H9 (cell line): ENCODE data around the gene CDK16. TPM values are rescaled to one million over a fixed set of nuclear protein-coding genes. Genes with fewer than 3 reads are reported as not detected.

Source experiments
- DNase-seq: peaks from one replicate; pipeline ENCODE4 v3.0.0-alpha.2; 2017
- H2AFZ ChIP-seq: one replicate; pipeline ENCODE4 v1.6.1; 2013; ENCODE audit warnings: mild to moderate bottlenecking, low read length, control low read depth, moderate library complexity
- H2AK5ac ChIP-seq: 2 replicates; pipeline ENCODE4 v1.6.1; 2013; ENCODE audit warnings: low read length, control low read depth, mixed read lengths; ENCODE audit not compliant: insufficient read length
- H2BK120ac ChIP-seq: one replicate; pipeline ENCODE4 v1.6.1; 2013; ENCODE audit warnings: low read depth, mild to moderate bottlenecking, low read length, control low read depth, inconsistent platforms; ENCODE audit not compliant: poor library complexity, severe bottlenecking
- H2BK12ac ChIP-seq: 2 replicates; pipeline ENCODE4 v1.6.1; 2013; ENCODE audit warnings: low read length, control low read depth, mixed read lengths, low read depth; ENCODE audit not compliant: insufficient read length
- H2BK15ac ChIP-seq: 2 replicates; pipeline ENCODE4 v1.6.1; 2013; ENCODE audit warnings: low read depth, low read length, control low read depth
- H2BK20ac ChIP-seq: one replicate; pipeline ENCODE4 v1.6.1; 2013; ENCODE audit warnings: low read depth, mild to moderate bottlenecking, low read length, control low read depth, inconsistent platforms; ENCODE audit not compliant: poor library complexity, severe bottlenecking
- H2BK5ac ChIP-seq: 2 replicates; pipeline ENCODE4 v1.6.1; 2013; ENCODE audit warnings: low read length, control low read depth, mixed read lengths; ENCODE audit not compliant: insufficient read length
- H3K14ac ChIP-seq: 2 replicates; pipeline ENCODE4 v1.6.1; 2013; ENCODE audit warnings: low read length, control low read depth; ENCODE audit not compliant: insufficient read depth
- H3K18ac ChIP-seq: 2 replicates; pipeline ENCODE4 v1.6.1; 2013; ENCODE audit warnings: low read depth, mild to moderate bottlenecking, mixed read lengths, low read length, control low read depth; ENCODE audit not compliant: insufficient read length
- H3K23ac ChIP-seq: 2 replicates; pipeline ENCODE4 v1.6.1; 2013; ENCODE audit warnings: low read length, control low read depth, mixed read lengths, low read depth; ENCODE audit not compliant: insufficient read length
- H3K23me2 ChIP-seq: 2 replicates; pipeline ENCODE4 v1.6.1; 2013; ENCODE audit warnings: low read depth, mild to moderate bottlenecking, mixed read lengths, low read length, control low read depth; ENCODE audit not compliant: insufficient read length, poor library complexity, severe bottlenecking
- H3K27ac ChIP-seq: 2 replicates; pipeline ENCODE4 v1.5.1; 2013; ENCODE audit warnings: low read length, control low read depth, mixed read lengths, low read depth; ENCODE audit not compliant: insufficient read length
- H3K27me3 ChIP-seq: 2 replicates; pipeline ENCODE4 v1.6.1; 2013; ENCODE audit warnings: low read length, control low read depth, inconsistent platforms; ENCODE audit not compliant: insufficient read depth
- H3K4ac ChIP-seq: 2 replicates; pipeline ENCODE4 v1.6.1; 2013; ENCODE audit warnings: low read depth, mild to moderate bottlenecking, control low read depth, inconsistent platforms, low read length, moderate library complexity
- H3K4me1 ChIP-seq: 2 replicates; pipeline ENCODE4 v1.6.1; 2013; ENCODE audit warnings: low read length, control low read depth, inconsistent platforms; ENCODE audit not compliant: insufficient read depth
- H3K4me2 ChIP-seq: 2 replicates; pipeline ENCODE4 v1.6.1; 2013; ENCODE audit warnings: low read length, control low read depth, mixed read lengths; ENCODE audit not compliant: insufficient read length, insufficient read depth
- H3K56ac ChIP-seq: 2 replicates; pipeline ENCODE4 v1.6.1; 2013; ENCODE audit warnings: low read depth, mild to moderate bottlenecking, mixed read lengths, low read length, control low read depth; ENCODE audit not compliant: insufficient read length
- H3K79me1 ChIP-seq: 2 replicates; pipeline ENCODE4 v1.6.1; 2013; ENCODE audit warnings: low read depth, mild to moderate bottlenecking, moderate library complexity, low read length, control low read depth, inconsistent platforms; ENCODE audit not compliant: insufficient read depth, poor library complexity, severe bottlenecking
- H3K79me2 ChIP-seq: 2 replicates; pipeline ENCODE4 v1.6.1; 2013; ENCODE audit warnings: low read length, control low read depth, inconsistent platforms; ENCODE audit not compliant: insufficient read depth
- H3K9ac ChIP-seq: 2 replicates; pipeline ENCODE4 v1.6.1; 2013; ENCODE audit warnings: low read length, control low read depth, mixed read lengths; ENCODE audit not compliant: insufficient read length; ENCODE audit errors: extremely low read depth
- H3K9me3 ChIP-seq: one replicate; pipeline ENCODE4 v1.6.1; 2013; ENCODE audit warnings: low read depth, low read length, inconsistent platforms; ENCODE audit not compliant: control insufficient read depth
- H3T11ph ChIP-seq: one replicate; pipeline ENCODE4 v1.6.1; 2013; ENCODE audit warnings: mild to moderate bottlenecking, low read length, control low read depth, inconsistent platforms
- H4K20me1 ChIP-seq: one replicate; pipeline ENCODE4 v1.6.1; 2013; ENCODE audit not compliant: control insufficient read depth, insufficient read length, insufficient read depth
- H4K5ac ChIP-seq: 2 replicates; pipeline ENCODE4 v1.6.1; 2013; ENCODE audit warnings: low read depth, mild to moderate bottlenecking, mixed read lengths, low read length, control low read depth; ENCODE audit not compliant: insufficient read length
- H4K8ac ChIP-seq: replicated peaks from 2 replicates; pipeline ENCODE4 v1.6.1; 2013; ENCODE audit warnings: low read length, control low read depth, mixed read lengths, low read depth; ENCODE audit not compliant: insufficient read length
- H4K91ac ChIP-seq: 2 replicates; pipeline ENCODE4 v1.6.1; 2013; ENCODE audit warnings: low read depth, mild to moderate bottlenecking, moderate library complexity, mixed read lengths, low read length, control low read depth; ENCODE audit not compliant: insufficient read length
- H3K27ac Mint-ChIP-seq, 3 experiments: 2 replicates in 2 of 3; 3 replicates in 1 of 3; pipeline ENCODE4 v1.8.0; 2020 to 2021; ENCODE audit warnings: mixed read lengths in 3 of 3, mild to moderate bottlenecking in 1 of 3, moderate library complexity in 1 of 3
- H3K27me3 Mint-ChIP-seq: 2 replicates; pipeline ENCODE4 v1.8.0; 2021; ENCODE audit warnings: low read depth, mild to moderate bottlenecking, moderate library complexity, mixed read lengths
- H3K36me3 Mint-ChIP-seq, 3 experiments: 2 replicates in 2 of 3; 3 replicates in 1 of 3; pipeline ENCODE4 v1.8.0; 2020 to 2021; ENCODE audit warnings: low read depth in 3 of 3, mixed read lengths in 3 of 3; ENCODE audit not compliant: insufficient read depth in 1 of 3
- H3K4me1 Mint-ChIP-seq, 2 experiments: 2 replicates each; pipeline ENCODE4 v1.8.0; 2020; ENCODE audit warnings: mixed read lengths in 2 of 2
- H3K4me3 Mint-ChIP-seq, 2 experiments: 2 replicates in 1 of 2; 3 replicates in 1 of 2; pipeline ENCODE4 v1.8.0; 2020 to 2021; ENCODE audit warnings: mild to moderate bottlenecking in 2 of 2, mixed read lengths in 2 of 2, moderate library complexity in 1 of 2
- H3K9me3 Mint-ChIP-seq, 2 experiments: 2 replicates in 1 of 2; 3 replicates in 1 of 2; pipeline ENCODE4 v1.8.0; 2020; ENCODE audit warnings: mild to moderate bottlenecking in 2 of 2, mixed read lengths in 2 of 2, moderate library complexity in 1 of 2
- CTCF ChIP-seq: fragments of 200-600 bp; sonication (generic); conservative IDR thresholded peaks from 3 replicates; pipeline ENCODE4 v1.8.0; 2021; ENCODE audit warnings: antibody characterized with exemption, mild to moderate bottlenecking
- WGBS: extraction: QIAGEN DNeasy Blood & Tissue Kit; methylation state at CpG from one replicate; pipeline ENCODE4 v1.1.7; 2013; ENCODE audit warnings: missing lambda C conversion rate, low lambda C conversion rate, mixed read lengths; ENCODE audit not compliant: insufficient read length; ENCODE audit errors: extremely low coverage; 5-methylcytosine and 5-hydroxymethylcytosine counted together
- total RNA-seq: library from RNA; stranded (reverse); gene quantifications from 2 replicates; pipeline ENCODE4 v1.2.1, GENCODE V29; 2021

The CDK16 gene
- total RNA-seq, 1 experiment from 2014 or later: 226 TPM

DNA sequence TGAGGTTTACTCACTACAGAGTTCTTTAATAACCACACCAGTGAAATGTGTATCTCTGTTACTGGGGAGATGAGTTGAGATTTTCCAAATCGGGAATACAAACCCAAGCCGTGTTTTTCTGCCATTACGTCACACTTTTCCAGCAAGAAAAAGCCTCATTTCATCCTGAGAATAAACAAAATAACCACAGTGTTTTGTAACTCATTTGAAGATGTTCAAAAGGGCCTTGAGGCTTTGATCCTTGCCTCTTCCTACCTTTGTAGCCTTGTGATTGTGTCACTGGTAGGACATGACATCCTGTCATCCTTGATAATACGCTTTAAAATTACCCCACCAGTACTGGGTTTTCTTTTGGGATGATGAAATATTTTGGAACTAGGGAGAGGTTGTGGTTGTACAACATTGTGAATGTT lies 17.2 kb downstream of the CDK16 start:
- Histone ChIP-seq H2BK12ac (no peak overlapping the region), H3K4me1 (0 out of 2 replicates have a peak, but pooled peaks cover 2% of the 10 kb centered on the region), H2BK15ac (no peak overlapping the region), H2AFZ (no peak overlapping the region), H3K23me2 (peaks cover 5% of the 10 kb centered on the region), H3K27ac (no peak overlapping the region), H3K23ac (no peak overlapping the region), H4K20me1 (no peaks in the 10 kb centered on the region), H3K9me3 (no peaks in the 10 kb centered on the region), H3K9ac (no peak overlapping the region), H2BK20ac (no peak overlapping the region), H4K5ac (no peak overlapping the region), H3K79me2 (peaks cover 15% of the 10 kb centered on the region; the same call in 1 of the 2 replicates), H3K4ac (no peak overlapping the region), H3K56ac (no peak overlapping the region), H4K91ac (no peak overlapping the region), H3K18ac (no peak overlapping the region), H2BK120ac (no peak overlapping the region), H2BK5ac (no peak overlapping the region), H4K8ac (no peak overlapping the region), H3T11ph (no peak overlapping the region), H3K4me2 (no peak overlapping the region), H3K27me3 (no peaks in the 10 kb centered on the region), H3K79me1 (peaks cover 2% of the 10 kb centered on the region), H2AK5ac (no peak overlapping the region), H3K14ac (no peak overlapping the region)
- H3K27me3 Mint-ChIP-seq: peaks cover 3% of the 10 kb centered on the region; the same call in 1 of the 2 replicates
- no peaks in the 10 kb centered on the region; a peak in 1 of 5 replicates for H3K9me3 Mint-ChIP-seq
- no peak for TF ChIP-seq CTCF
- H3K4me1 Mint-ChIP-seq: peaks cover 5 to 24% of the 10 kb centered on the region in 2 experiments
- peaks cover 12 to 20% (median 18%) of the 10 kb centered on the region in 3 experiments; a peak in 6 of 7 replicates for H3K36me3 Mint-ChIP-seq
- no CpG with 5 or more reads among the region's 4 CpGs for WGBS
- H3K4me3 Mint-ChIP-seq: peak overlapping the region; percentile 5 to 41; a peak in 2 of 5 replicates
- H3K27ac Mint-ChIP-seq: peak overlapping the region in 1 of 3 experiments; percentile 40; a peak in 2 of 7 replicates
- no peak for DNase-seq
